SHP77 treated with DMSO at 0.1 percent for 48 hours (cell line): ENCODE measurements around the gene KLHDC4.
"Not testable (repeated sequence)": the region's sequence is repeated elsewhere in the genome, so short reads cannot be mapped to it uniquely, and the experiment has no call there.

Experiments used
- DNase-seq: peaks from one replicate; lab custom pipeline; 2025; lab: John Stamatoyannopoulos, UW

The KLHDC4 gene

DNA sequence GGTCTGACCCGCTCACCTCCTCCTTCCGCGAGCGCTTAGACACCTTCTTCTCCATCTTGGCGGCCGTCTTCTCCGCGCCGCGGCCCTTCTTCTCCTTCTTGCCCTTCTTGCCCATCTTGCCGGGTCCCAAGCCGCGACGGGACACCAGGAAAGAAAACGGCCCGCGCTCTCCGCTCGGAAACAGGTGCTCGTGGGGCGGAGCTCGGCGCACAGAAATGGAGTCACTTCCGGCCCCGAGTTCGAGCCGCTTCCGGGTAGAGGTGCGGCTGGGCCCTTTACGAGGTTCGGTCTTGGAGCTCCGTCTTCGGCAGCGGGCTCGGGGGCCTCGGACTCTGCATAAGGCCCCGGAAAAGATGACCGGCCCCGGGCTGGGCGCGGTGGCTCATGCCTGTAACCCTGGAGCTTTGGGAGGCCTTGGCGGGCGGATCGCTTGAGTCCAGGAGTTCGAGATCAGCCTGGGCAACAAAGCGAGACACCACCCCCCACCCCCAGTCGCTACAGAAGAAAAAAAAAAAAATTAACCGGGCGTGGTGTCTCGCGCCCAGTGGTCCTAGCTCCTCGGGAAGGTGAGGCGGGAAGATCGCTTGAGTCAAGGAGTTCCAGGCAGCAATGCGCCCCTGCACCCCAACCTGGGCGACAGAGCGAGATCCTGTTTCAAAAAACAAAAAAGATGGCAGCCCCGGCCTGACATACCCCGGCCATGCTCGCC lies at the start of gene KLHDC4:
Gene KLHDC4 (minus strand): TSS at position 211 of the 709 bp plus-strand sequence. CDS start 96 bp downstream, at position 115.
- DNase-seq = peak; percentile 72

DNA sequence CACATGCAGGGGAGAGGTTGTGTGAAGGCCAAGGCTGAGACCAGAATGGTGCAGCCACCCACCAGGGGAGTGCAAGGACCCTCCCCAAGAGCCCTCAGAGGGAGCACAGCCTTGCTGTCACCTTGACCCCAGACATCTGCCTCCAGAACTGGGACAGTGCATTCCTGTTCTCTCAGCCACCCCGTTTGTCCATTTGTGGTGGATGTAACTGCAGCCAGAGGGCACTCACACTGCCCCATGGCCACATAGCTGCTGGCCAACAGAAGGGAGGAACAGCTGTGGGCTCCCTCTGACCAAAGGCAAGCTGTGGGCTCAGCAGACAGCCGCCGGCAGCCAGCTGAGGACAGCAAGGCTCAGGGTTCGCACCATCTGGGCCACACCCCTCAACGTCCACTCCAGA lies 49.8 kb upstream of the KLHDC4 start:
- no peak for DNase-seq

- no peak for DNase-seq
Observed at GRCh38 chr16:87812200-87812656, 46.4 kb upstream of the KLHDC4 start.

- not testable (repeated sequence) for DNase-seq
Observed at GRCh38 chr16:87811454-87811853, 45.7 kb upstream of the KLHDC4 start.

DNA sequence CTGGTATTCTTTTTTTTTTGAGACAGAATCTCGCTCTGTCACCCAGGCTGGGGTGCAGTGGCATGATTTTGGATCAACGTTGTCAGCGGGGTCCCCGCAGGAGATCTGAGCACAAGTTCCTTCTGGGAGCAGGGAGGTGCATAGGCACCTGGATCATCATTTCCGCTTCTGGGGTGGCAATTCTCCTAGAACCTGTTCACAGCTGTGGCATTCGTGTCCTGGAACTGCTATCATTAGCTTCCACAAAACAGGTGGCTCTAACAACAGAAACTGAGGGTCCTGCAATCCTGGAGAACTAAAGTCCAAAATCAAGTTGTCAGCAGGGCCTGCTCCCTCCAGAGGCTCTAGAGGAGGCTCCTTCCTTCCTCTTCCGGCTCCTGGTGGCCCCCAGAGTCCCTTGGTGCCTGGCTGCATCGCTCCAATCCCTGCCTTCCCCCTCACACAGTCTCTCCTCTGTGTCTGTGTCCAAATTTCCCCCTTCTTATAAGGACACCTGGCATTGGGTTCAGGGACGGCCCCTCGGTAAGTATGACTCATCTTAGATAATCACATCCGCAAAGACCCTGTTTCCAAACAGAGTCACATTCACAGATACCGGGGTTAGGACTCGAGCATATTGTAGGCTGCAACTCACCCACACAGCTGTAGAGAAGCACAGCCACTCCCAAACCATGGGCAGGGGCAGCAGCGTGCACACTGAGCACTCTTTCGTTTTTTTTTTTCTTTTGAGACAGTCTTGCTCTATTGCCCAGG lies 43.5 kb upstream of the KLHDC4 start:
- DNase-seq = peak; percentile 18

GRCh38 chr16:87808108-87808507 lies 42.3 kb upstream of the KLHDC4 start:
- DNase-seq = no peak

DNA sequence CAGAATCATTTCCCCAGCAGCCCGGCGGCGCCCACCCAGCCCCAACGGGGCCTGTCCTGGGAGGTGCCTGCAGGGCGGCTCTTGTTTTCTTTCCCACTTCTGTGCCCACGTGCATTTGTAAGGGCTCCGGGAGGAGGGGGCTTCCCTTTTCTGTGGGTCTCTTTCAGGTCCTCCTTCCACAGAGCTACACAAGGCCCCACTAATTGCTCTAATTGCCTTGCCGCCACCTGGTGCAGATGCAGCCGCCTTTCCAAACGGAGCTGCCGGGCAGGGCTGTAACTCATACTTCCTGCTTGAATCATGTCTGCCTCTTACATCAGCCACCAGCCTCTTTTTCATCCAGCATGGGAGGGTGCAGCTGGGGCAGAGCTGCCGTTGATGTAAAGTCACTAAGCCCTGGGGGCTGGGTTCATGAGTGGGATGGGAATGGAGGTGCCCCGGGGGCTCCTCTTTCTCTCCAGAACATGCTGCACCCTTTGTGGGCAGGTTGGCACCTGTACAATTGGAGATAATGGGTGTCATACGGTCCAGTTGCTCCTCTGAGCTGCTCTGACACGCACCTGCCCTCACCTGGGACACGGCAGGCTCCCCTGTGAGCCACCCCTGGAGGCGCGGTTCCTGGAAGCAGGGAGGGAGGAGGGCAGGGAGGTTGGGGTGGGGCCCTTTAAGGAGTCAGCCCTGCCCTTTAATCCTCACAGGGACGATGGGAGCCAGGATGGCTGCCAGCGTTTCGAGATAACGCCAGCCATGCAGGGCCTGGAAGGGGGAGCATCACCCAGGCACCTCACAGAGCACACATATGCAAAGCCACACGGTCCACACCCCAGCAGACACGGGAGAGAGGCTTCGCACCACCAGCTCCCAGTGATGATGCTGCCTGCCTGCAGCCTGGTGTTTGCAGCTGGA lies 41.1 kb upstream of the KLHDC4 start:
- DNase-seq = peak; percentile 26

DNA sequence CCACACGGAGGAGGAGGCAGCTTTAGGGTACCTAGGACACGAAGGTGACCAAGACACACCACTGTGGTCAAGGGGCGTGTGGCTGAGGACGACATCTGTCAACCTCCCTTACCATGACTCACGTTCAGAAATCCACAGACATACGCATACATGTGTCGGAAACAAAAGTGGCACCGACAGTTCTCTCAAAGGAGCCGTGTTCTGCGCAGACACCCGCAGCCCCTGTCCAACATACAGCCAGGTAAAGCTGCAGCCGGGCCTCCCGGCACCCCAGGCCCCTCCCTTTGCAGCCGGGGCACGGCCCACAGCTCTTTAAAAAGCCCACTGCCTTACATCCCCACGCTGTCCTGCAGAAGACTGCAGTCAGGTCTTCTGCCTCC lies 40.5 kb upstream of the KLHDC4 start:
- DNase-seq = no peak

DNA sequence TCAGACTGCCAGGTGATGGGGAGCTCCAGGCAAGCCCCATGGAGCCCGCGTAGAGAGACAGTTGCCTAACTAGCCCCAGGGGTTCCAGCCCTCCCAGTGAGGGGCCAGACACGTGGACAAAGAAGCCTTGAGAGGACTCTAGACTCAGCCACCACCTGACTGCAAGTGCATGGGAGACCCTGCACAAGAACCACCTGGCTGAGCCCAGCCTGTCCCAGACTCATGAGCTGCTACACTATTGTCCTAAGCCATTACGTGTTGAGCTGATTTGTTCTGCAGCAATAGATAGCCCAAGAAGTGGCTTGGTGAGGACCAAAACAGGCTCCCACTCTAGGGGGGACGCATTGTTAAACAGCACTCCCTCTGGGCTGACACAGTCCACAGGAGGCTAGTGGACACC lies 37.6 kb upstream of the KLHDC4 start:
- DNase-seq = no peak

GRCh38 chr16:87802670-87803069 lies 36.9 kb upstream of the KLHDC4 start:
- no peak for DNase-seq

GRCh38 chr16:87801679-87802259 lies 36.0 kb upstream of the KLHDC4 start:
- no peak for DNase-seq

DNA sequence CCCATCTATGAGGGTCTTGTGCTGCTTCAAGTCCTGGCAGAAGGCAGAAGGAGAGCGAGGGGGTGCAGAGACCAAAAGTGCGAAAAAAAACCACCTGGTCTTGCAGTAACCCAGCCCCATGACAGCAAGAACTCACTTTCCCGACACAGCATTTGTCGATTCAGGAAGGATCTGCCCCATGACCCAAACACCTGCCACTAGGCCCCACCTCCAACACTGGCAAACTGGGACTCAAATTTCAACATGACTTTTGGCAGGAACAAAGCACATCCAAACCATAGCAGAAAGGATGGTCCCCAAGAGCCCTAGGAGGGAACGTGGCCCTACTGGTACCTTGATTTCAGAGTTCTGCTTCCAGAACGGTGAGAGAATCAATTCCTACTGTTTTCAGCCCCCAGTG lies 34.7 kb upstream of the KLHDC4 start:
- DNase-seq = no peak

- no peak for DNase-seq
Observed at GRCh38 chr16:87795336-87795735, 29.6 kb upstream of the KLHDC4 start.

GRCh38 chr16:87794485-87795078 lies 28.8 kb upstream of the KLHDC4 start:
- no peak for DNase-seq

GRCh38 chr16:87792205-87792565 lies 26.4 kb upstream of the KLHDC4 start:
- no peak for DNase-seq

DNA sequence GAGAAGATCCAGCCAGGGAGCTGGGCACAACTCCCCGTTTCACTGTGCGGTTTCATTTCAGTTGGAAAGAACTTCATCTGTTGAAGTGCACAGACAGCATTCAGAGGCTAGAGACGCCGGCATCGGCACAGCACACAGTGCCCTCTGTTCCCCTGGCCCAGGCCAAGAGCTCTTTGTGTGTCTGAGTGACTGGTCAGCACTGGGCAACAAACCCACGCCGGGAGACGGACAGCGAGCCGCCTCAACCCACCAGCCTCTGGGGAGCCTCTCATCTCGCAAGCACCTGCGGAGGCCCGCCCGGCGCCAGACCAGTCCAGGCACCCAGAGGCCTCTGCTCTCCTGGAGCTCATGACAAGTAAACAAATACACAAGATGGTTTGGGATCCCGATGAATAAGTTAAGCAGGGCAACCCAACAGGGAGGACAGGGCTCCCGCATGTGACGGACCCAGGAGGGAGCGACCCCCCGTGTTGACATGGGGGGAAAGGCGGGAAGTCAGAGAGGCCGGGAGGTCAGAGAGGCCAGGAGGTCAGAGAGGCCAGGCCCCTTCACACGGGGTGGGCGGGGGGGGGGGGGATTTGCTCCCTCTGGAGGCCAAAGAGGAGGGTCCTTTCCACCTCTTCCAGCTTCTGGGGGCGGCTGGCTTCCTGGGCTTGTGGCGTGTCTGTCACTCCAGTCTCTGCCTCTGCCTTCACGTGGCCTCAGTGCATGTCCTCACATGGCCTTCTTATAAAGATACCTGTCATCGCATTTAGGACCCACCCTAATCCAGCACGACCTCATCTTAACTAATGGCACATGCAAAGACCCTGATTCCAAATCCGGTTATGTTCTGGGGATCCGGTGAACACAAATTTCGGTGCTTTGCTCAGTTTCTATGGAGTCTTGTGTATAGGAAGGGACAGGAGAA lies 25.8 kb upstream of the KLHDC4 start:
- no peak for DNase-seq

- DNase-seq = peak; percentile 23
Observed at GRCh38 chr16:87790292-87791100, 24.7 kb upstream of the KLHDC4 start.

DNA sequence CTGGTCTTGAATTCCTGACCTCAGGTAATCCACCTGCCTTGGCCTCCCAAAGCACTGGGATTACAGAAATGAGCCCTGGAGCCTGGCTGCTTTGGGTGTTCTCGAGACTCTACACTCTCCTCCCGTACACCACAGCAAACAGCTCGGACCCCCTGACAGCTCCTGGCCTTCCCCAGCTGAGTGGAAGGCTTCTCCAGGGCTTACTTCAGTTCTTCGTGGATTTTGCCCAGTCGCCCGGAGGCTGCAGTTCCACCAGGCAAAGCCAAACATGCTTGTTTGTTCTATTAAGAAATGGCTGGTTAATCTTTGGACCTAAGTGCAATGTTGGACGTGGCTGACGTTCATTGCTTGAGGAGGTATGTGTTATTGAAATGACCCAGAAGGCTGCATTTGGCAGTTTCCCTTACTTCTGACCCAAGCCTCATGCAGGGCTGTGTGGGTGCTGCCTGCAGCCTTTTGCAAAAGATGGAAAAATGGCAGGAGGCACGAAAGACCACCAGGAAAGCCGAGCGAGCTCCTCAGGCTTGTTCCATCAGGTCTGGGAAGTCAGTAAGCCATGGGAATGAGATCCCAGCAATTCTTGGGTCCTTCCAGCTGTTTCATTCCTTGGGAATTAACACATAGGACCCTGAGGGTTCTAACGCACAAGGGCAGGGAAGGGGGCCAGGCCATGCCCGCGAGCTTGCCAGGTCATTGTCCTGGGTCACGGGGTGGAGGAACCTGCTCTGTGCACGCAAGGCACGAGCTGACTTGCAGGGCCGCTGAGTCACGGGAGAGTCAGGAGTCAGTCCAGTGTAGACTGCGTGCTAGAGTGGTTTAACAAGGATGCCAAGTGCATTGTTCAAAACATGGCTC lies 23.9 kb upstream of the KLHDC4 start:
- DNase-seq = no peak
